Measurements from ENCODE around the gene LST1. TPM values are rescaled to one million over a fixed set of nuclear protein-coding genes. Genes with fewer than 3 reads are reported as not detected.
A peak's percentile ranks its signal among the peaks of the same experiment; 100 is the strongest.

Gene LST1
- total RNA-seq, 1 experiment from 2014 or later = 0.69 TPM

DNA sequence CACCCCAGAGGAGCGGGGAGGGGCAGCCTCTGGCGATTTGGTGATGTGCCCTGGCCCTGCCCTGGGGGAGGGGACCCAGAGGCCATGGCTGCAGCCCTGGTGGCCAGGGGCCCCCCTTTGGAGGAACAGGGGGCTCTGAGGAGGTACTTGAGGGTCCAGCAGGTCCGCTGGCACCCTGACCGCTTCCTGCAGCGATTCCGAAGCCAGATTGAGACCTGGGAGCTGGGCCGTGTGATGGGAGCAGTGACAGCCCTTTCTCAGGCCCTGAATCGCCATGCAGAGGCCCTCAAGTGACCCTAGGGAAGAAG is 27.8 kb upstream of the LST1 start:
- CTCF ChIA-PET = no interaction called here

DNA sequence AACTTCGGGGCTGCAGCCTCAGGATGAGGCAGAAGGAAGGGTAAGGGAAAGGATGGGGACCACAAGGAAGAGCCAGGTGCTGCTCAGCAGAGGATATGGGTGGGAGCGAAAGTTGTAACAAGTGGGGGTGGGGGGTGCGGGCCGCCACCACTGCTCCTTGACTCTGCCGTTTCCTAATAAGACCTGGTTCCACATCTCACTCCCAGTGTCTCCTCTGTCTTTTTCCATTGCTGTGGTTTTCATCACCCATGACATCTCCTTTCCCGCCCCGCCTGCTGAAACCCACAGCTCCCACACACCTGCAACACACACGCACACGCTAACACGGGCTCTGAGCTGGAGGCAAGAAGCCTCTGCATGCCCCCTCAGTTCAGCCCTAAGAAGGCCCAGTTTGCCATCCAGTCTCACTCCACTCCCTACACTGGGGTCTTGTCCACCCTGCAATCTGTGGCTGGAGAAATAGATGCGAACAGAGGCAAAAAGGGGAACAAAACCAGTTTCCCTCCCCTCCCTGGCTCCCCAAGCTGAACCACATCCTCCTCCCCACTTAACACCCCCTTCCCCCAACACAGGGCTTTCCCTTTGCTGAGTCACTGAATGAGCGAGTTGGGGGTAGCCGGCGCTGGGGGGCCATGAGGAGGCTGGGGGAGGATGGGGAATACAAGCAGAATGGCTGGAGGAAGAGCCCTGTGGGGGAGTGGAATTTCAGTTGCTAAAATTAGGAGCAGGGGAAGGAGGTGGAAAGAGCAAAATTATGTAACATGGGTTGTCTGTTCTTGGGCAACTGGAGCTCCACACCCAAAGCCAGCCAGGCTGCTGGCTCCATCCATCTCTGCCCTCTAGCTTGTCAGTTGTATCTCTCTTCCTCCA is 27.2 kb upstream of the LST1 start:
- Histone ChIP-seq H3K79me2 (ENCODE audit: insufficient read depth, low read length) (peaks cover 6% of the 10 kb centered on the region; the same call in 1 of the 2 replicates), H3K4me3 (replicated peaks in 1 of 2; ENCODE audit: low read depth in 1 of 2, low read length in 2 of 2) (no peak overlapping the region), H3K36me3 (ENCODE audit: control insufficient read depth in 1 of 2, insufficient read depth in 2 of 2, low read length in 2 of 2) (peaks cover 19 to 20% of the 10 kb centered on the region in 2 experiments), H3K4me1 (ENCODE audit: control insufficient read depth in 1 of 2, insufficient read depth in 2 of 2, low read length in 2 of 2) (peaks cover 5 to 24% of the 10 kb centered on the region in 2 experiments; a peak in 3 of 4 replicates), H4K20me1 (ENCODE audit: insufficient read depth) (no peaks in the 10 kb centered on the region), H3K9ac (ENCODE audit: low read length) (no peak overlapping the region), H2AFZ (ENCODE audit: low read depth, low read length, poor library complexity, severe bottlenecking) (no peak overlapping the region), H3K9me3 (ENCODE audit: control insufficient read depth in 1 of 2, insufficient read depth in 1 of 2, low read depth in 1 of 2, low read length in 2 of 2) (no peaks in the 10 kb centered on the region), H3K27me3 (ENCODE audit: insufficient read depth, low read length) (no peaks in the 10 kb centered on the region), H3K4me2 (ENCODE audit: low read length) (peak overlapping the region; percentile 72; the same call in 1 of the 2 replicates), H3K27ac (ENCODE audit: low read depth, low read length) (no peak overlapping the region), H3K9me2 (ENCODE audit: insufficient read depth) (no peaks in the 10 kb centered on the region)
- intact Hi-C loops (cut with micrococcal nuclease) = no loop called here
- ChIA-PET CTCF (no interaction called here), RAD21 (ENCODE audit: low non-redundant PET in 1 of 2, low total read pairs in 2 of 2, uncharacterized antibody in 2 of 2, unreplicated experiment in 2 of 2) (no interaction called here), POLR2A (no interaction called here)
- no TSS peak for BruUV-seq (replicated peaks)
- no peak for ATAC-seq
- no peak for DNase-seq (ENCODE audit: low read depth, low spot score)
- TF ChIP-seq, protein P1, sequence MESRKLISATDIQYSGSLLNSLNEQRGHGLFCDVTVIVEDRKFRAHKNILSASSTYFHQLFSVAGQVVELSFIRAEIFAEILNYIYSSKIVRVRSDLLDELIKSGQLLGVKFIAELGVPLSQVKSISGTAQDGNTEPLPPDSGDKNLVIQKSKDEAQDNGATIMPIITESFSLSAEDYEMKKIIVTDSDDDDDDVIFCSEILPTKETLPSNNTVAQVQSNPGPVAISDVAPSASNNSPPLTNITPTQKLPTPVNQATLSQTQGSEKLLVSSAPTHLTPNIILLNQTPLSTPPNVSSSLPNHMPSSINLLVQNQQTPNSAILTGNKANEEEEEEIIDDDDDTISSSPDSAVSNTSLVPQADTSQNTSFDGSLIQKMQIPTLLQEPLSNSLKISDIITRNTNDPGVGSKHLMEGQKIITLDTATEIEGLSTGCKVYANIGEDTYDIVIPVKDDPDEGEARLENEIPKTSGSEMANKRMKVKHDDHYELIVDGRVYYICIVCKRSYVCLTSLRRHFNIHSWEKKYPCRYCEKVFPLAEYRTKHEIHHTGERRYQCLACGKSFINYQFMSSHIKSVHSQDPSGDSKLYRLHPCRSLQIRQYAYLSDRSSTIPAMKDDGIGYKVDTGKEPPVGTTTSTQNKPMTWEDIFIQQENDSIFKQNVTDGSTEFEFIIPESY (IDR thresholded peaks at IDR 0.05; ENCODE audit: extremely low read depth, insufficient replicate concordance, low read length) = no peak
- TF ChIP-seq SP1 (IDR thresholded peaks at IDR 0.05; ENCODE audit: low read depth) (no peak), ELF1 (IDR thresholded peaks at IDR 0.05; ENCODE audit: borderline replicate concordance, low read depth) (no peak), TCF7L2 (IDR thresholded peaks at IDR 0.05; ENCODE audit: borderline replicate concordance, extremely low read depth, insufficient read depth, insufficient read length) (no peak), EZH2 (IDR thresholded peaks at IDR 0.05) (no peak), SRF (IDR thresholded peaks at IDR 0.05; ENCODE audit: low read depth) (no peak), YY1 (IDR thresholded peaks at IDR 0.05; ENCODE audit: extremely low read depth, insufficient replicate concordance, low read depth, low read length) (no peak), RAD21 (IDR thresholded peaks at IDR 0.05; ENCODE audit: low read depth) (no peak), ZNF274 (IDR thresholded peaks at IDR 0.05; ENCODE audit: low read depth, low read length) (no peak), POLR2AphosphoS5 (IDR thresholded peaks at IDR 0.05; ENCODE audit: low read depth, low read length) (no peak), JUND (IDR thresholded peaks at IDR 0.05) (no peak)
- TF ChIP-seq, protein P2, sequence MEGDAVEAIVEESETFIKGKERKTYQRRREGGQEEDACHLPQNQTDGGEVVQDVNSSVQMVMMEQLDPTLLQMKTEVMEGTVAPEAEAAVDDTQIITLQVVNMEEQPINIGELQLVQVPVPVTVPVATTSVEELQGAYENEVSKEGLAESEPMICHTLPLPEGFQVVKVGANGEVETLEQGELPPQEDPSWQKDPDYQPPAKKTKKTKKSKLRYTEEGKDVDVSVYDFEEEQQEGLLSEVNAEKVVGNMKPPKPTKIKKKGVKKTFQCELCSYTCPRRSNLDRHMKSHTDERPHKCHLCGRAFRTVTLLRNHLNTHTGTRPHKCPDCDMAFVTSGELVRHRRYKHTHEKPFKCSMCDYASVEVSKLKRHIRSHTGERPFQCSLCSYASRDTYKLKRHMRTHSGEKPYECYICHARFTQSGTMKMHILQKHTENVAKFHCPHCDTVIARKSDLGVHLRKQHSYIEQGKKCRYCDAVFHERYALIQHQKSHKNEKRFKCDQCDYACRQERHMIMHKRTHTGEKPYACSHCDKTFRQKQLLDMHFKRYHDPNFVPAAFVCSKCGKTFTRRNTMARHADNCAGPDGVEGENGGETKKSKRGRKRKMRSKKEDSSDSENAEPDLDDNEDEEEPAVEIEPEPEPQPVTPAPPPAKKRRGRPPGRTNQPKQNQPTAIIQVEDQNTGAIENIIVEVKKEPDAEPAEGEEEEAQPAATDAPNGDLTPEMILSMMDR (IDR thresholded peaks at IDR 0.05 in 2 of 3, conservative IDR thresholded peaks at IDR 0.05 in 1 of 3; ENCODE audit: borderline replicate concordance in 1 of 3, insufficient read depth in 1 of 3, low read depth in 2 of 3, low read length in 2 of 3) = no peak

More for the DNA sequence above, 27.8 kb upstream of the LST1 start:
- no peaks in the 10 kb centered on the region for H3K9me3 ChIP-seq (ENCODE audit: control insufficient read depth in 1 of 2, insufficient read depth in 1 of 2, low read depth in 1 of 2, low read length in 2 of 2)
- intact Hi-C loops (cut with micrococcal nuclease) = no loop called here
- no peaks in the 10 kb centered on the region for H3K27me3 ChIP-seq (ENCODE audit: insufficient read depth, low read length)
- H3K4me2 ChIP-seq (ENCODE audit: low read length) = no peak overlapping the region
- BruUV-seq (replicated peaks) = no TSS peak
- no peaks in the 10 kb centered on the region for H3K9me2 ChIP-seq (ENCODE audit: insufficient read depth)
- H3K4me1 ChIP-seq (ENCODE audit: control insufficient read depth in 1 of 2, insufficient read depth in 2 of 2, low read length in 2 of 2) = peaks cover 5 to 24% of the 10 kb centered on the region in 2 experiments; a peak in 3 of 4 replicates
- TF ChIP-seq POLR2A (IDR thresholded peaks at IDR 0.05; ENCODE audit: borderline replicate concordance, extremely low read depth, insufficient read depth, insufficient read length) = no peak
- no peak for TF ChIP-seq TCF7L2 (IDR thresholded peaks at IDR 0.05; ENCODE audit: borderline replicate concordance, extremely low read depth, insufficient read depth, insufficient read length)
- TF ChIP-seq SP1 (IDR thresholded peaks at IDR 0.05; ENCODE audit: low read depth) = no peak
- no peak for TF ChIP-seq ZNF274 (IDR thresholded peaks at IDR 0.05; ENCODE audit: low read depth, low read length)
- TF ChIP-seq, protein P3, sequence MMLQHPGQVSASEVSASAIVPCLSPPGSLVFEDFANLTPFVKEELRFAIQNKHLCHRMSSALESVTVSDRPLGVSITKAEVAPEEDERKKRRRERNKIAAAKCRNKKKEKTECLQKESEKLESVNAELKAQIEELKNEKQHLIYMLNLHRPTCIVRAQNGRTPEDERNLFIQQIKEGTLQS (IDR thresholded peaks at IDR 0.05) = no peak
- no peak overlapping the region for H3K4me3 ChIP-seq (replicated peaks in 1 of 2; ENCODE audit: low read depth in 1 of 2, low read length in 2 of 2)
- RAD21 ChIA-PET (ENCODE audit: low non-redundant PET in 1 of 2, low total read pairs in 2 of 2, uncharacterized antibody in 2 of 2, unreplicated experiment in 2 of 2) = no interaction called here
- DNase-seq (ENCODE audit: low read depth, low spot score) = no peak
- POLR2A ChIA-PET = no interaction called here
- H3K36me3 ChIP-seq (ENCODE audit: control insufficient read depth in 1 of 2, insufficient read depth in 2 of 2, low read length in 2 of 2) = peaks cover 19 to 20% of the 10 kb centered on the region in 2 experiments
- H3K27ac ChIP-seq (ENCODE audit: low read depth, low read length) = no peak overlapping the region
- no peak overlapping the region for H2AFZ ChIP-seq (ENCODE audit: low read depth, low read length, poor library complexity, severe bottlenecking)
- ATAC-seq = no peak
- no peaks in the 10 kb centered on the region for H4K20me1 ChIP-seq (ENCODE audit: insufficient read depth)
- H3K79me2 ChIP-seq (ENCODE audit: insufficient read depth, low read length) = peaks cover 6% of the 10 kb centered on the region; the same call in 1 of the 2 replicates
- no peak overlapping the region for H3K9ac ChIP-seq (ENCODE audit: low read length)

Measured in HCT116 (cell line).